OCI-LY7 (cell line): Measurements from ENCODE around the gene CATSPER3. TPM values are rescaled to one million over a fixed set of nuclear protein-coding genes. Genes with fewer than 3 reads are reported as not detected.

Experiments used
- BruUV-seq: library from RNA; stranded (reverse); fragments of 400-500 nt; replicated peaks from 2 replicates; lab custom pipeline; 2021; lab: Mats Ljungman, UMichigan
- CTCF ChIA-PET: fragments of 300-600 bp; sonication (Branson Sonifier 250); formaldehyde crosslinking; loops from one replicate; lab custom pipeline; 2022; ENCODE audit warnings: antibody characterized with exemption; ENCODE audit not compliant: unreplicated experiment; lab: Charles Lee
- POLR2A ChIA-PET: fragments of 300-600 bp; sonication (Branson Sonifier 250); formaldehyde crosslinking; loops from one replicate; lab custom pipeline; 2022; ENCODE audit warnings: antibody characterized with exemption; lab: Charles Lee
- DNase-seq: peaks from one replicate; pipeline ENCODE4 v3.0.0-alpha.2; 2015; ENCODE audit warnings: low spot score
- H2AFZ ChIP-seq: fragments of 200-600 bp; sonication (generic), shearing (Covaris generic); 2 replicates; pipeline ENCODE4 v1.6.1; 2014; ENCODE audit warnings: mild to moderate bottlenecking, antibody characterized with exemption, low read length, moderate library complexity
- H3K27ac ChIP-seq: fragments of 200-600 bp; sonication (generic); 2 replicates; pipeline ENCODE4 v1.5.1; 2014; ENCODE audit warnings: mixed run types, low read depth, mild to moderate bottlenecking, moderate library complexity, low read length, inconsistent platforms; ENCODE audit not compliant: poor library complexity, severe bottlenecking
- H3K36me3 ChIP-seq: fragments of 200-600 bp; sonication (generic); 2 replicates; pipeline ENCODE4 v1.6.1; 2014; ENCODE audit warnings: mild to moderate bottlenecking, antibody characterized with exemption, low read length, moderate library complexity, mixed read lengths; ENCODE audit not compliant: insufficient read depth
- H3K4me1 ChIP-seq: fragments of 200-600 bp; sonication (generic); 2 replicates; pipeline ENCODE4 v1.5.1; 2014; ENCODE audit warnings: mild to moderate bottlenecking, low read length; ENCODE audit not compliant: insufficient read depth, poor library complexity, severe bottlenecking
- H3K4me2 ChIP-seq: fragments of 200-600 bp; sonication (generic); 2 replicates; pipeline ENCODE4 v1.6.1; 2014; ENCODE audit warnings: mild to moderate bottlenecking, low read length
- H3K4me3 ChIP-seq: fragments of 200-600 bp; sonication (generic); 2 replicates; pipeline ENCODE4 v1.5.1; 2014; ENCODE audit warnings: mild to moderate bottlenecking, low read depth, low read length; ENCODE audit not compliant: poor library complexity, severe bottlenecking
- H3K79me2 ChIP-seq: fragments of 200-600 bp; sonication (generic); 2 replicates; pipeline ENCODE4 v1.6.1; 2016; ENCODE audit warnings: low read depth, mild to moderate bottlenecking, low read length, moderate library complexity, mixed read lengths; ENCODE audit not compliant: insufficient read depth
- H3K9me2 ChIP-seq: fragments of 200-600 bp; sonication (generic); 2 replicates; pipeline ENCODE4 v1.6.1; 2016; ENCODE audit warnings: mild to moderate bottlenecking, low read length, mixed read lengths; ENCODE audit not compliant: insufficient read depth
- H3K9me3 ChIP-seq: fragments of 200-600 bp; sonication (generic); 2 replicates; pipeline ENCODE4 v1.6.1; 2014; ENCODE audit warnings: mild to moderate bottlenecking, mixed run types, low read length, mixed read lengths
- H4K20me1 ChIP-seq: fragments of 200-600 bp; sonication (generic); 2 replicates; pipeline ENCODE4 v1.6.1; 2014; ENCODE audit warnings: mild to moderate bottlenecking, antibody characterized with exemption, low read length, moderate library complexity, mixed read lengths; ENCODE audit not compliant: insufficient read depth
- CTCF ChIP-seq: fragments of 200-600 bp; sonication (generic); conservative IDR thresholded peaks from 2 replicates; pipeline ENCODE4 v1.5.1; 2014; ENCODE audit warnings: mild to moderate bottlenecking, antibody characterized with exemption, low read length, moderate library complexity, mixed read lengths
- EZH2phosphoT487 ChIP-seq: fragments of 200-600 bp; sonication (generic); IDR thresholded peaks from 2 replicates; pipeline ENCODE4 v1.6.1; 2018; ENCODE audit warnings: low read depth, borderline replicate concordance, mild to moderate bottlenecking, mixed run types, antibody characterized with exemption, low read length, moderate library complexity, mixed read lengths
- intact Hi-C: fragments of 100-400 bp; cut with micrococcal nuclease; formaldehyde crosslinking; loops from one replicate; pipeline ENCODE4 v1.10.0; 2022; ENCODE audit not compliant: unreplicated experiment
- total RNA-seq, 2 experiments: library from RNA; depleted of rRNA in 1 of 2; stranded (reverse); fragments of >200 nt in 1 of 2; shearing (Covaris generic) in 1 of 2; gene quantifications; 2 replicates each; pipeline ENCODE4 v1.2.3, GENCODE V29; 2014 to 2022

CATSPER3 gene
- total RNA-seq, 2 experiments from 2014 or later = 0.61 TPM; not detected in 1

- DNase-seq = peak; percentile 66
- H3K9me3 ChIP-seq = no peaks in the 10 kb centered on the region
- peak overlapping the region; percentile 61 for H3K4me3 ChIP-seq
- TSS peak; percentile 92 for BruUV-seq
- no peaks in the 10 kb centered on the region for H3K9me2 ChIP-seq
- H3K36me3 ChIP-seq = no peaks in the 10 kb centered on the region
- H2AFZ ChIP-seq = peak overlapping the region; percentile 16; the same call in 1 of the 2 replicates
- peaks cover 6% of the 10 kb centered on the region; the same call in 1 of the 2 replicates for H3K79me2 ChIP-seq
- intact Hi-C loops = loop anchor here (1.0 to 5.0 kb wide), 4 partner anchors 21 to 147 kb away; no protein-coding TSS in a partner anchor
- ChIA-PET CTCF (interaction anchor here (0.7 to 1.5 kb wide), 2 partner anchors 14 to 137 kb away, joined by 3 to 5 read pairs; no protein-coding TSS in a partner anchor), POLR2A (interaction anchor here (0.7 to 2.7 kb wide), 9 partner anchors 9 to 828 kb away, joined by 4 to 19 read pairs (median 6); partner anchors contain the start of gene PPP2CA)
- peak overlapping the region; percentile 97 for H3K27ac ChIP-seq
- no peaks in the 10 kb centered on the region for H4K20me1 ChIP-seq
- peaks cover 98% of the 10 kb centered on the region for H3K4me1 ChIP-seq
- H3K4me2 ChIP-seq = peak overlapping the region; percentile 95
- TF ChIP-seq EZH2phosphoT487 (no peak), CTCF (no peak)
Observed at GRCh38 chr5:135053989-135054388, 86.3 kb downstream of the CATSPER3 start.

GRCh38 chr5:135054546-135054945 is 86.8 kb downstream of the CATSPER3 start:
- no peaks in the 10 kb centered on the region for H3K9me3 ChIP-seq
- H3K27ac ChIP-seq = peak overlapping the region; percentile 97
- BruUV-seq = no TSS peak
- DNase-seq = no peak
- peaks cover 6% of the 10 kb centered on the region; the same call in 1 of the 2 replicates for H3K79me2 ChIP-seq
- peaks cover 97% of the 10 kb centered on the region for H3K4me1 ChIP-seq
- ChIA-PET POLR2A (interaction anchor here (1.0 to 2.2 kb wide), 4 partner anchors 8 to 21 kb away, joined by 5 to 13 read pairs (median 8); no protein-coding TSS in a partner anchor), CTCF (interaction anchor here (0.6 to 0.7 kb wide), 2 partner anchors 12 to 13 kb away, joined by 3 read pairs; no protein-coding TSS in a partner anchor)
- intact Hi-C loops = loop anchor here (2.0 to 5.0 kb wide), 2 partner anchors 123 to 148 kb away; no protein-coding TSS in a partner anchor
- H3K4me3 ChIP-seq = peak overlapping the region; percentile 61
- no peaks in the 10 kb centered on the region for H3K36me3 ChIP-seq
- H2AFZ ChIP-seq = peak overlapping the region; percentile 16; the same call in 1 of the 2 replicates
- no peaks in the 10 kb centered on the region for H4K20me1 ChIP-seq
- no peaks in the 10 kb centered on the region for H3K9me2 ChIP-seq
- no peak for TF ChIP-seq CTCF
- TF ChIP-seq EZH2phosphoT487 = no peak
- peak overlapping the region; percentile 95 for H3K4me2 ChIP-seq
